ENCODE data around the gene A4GALT.

A4GALT gene

DNA sequence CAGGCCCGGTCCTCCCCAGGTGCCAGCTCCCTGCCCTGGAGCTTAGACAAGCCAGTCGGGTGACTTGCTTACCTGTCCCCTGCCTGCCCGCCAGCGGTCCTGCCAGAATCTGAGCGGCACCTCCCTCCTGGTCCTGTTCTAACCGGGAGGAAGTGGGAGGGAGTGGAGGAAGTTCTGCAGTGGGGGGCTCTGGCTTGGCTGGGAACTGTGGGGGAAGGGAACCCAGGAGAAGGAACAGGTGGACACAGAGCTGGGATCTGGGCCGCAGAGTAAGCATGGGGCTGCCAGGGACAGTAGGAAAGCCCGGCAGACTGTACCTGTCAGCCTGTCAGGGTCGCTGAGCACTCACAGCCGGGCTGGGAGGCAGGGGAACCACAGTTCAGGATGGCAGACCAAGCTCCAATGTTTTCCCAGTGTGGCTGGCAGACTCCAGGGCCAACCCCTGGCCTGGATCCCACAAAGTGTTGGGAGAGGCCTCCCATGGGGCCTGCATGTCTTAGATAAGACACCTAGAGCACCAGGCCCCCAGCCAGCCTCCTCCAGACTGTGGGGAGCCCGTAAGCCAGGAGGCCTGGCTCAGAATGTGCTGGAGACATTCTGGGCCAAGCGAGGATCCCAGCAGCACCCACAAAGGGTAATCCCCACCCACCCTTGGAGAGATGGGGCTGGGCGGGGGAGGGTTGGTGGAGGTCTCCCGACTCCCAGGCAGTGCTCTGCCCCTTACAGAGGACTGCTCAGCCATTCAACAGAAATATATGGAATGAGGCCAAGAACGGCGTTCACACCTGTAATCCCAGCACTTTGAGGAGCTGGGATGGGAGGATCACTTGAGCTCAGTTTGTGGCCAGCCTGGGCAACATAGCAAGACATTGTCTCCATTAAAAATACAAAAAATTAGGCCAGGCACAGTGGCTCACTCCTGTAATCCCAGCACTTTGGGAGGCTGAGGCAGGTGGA lies 73.8 kb downstream of the A4GALT start:
- DNase-seq, result no peak

GRCh38 chr22:42645938-42646568 lies 74.6 kb downstream of the A4GALT start:
- DNase-seq, result no peak

- DNase-seq, result no peak
Measured at GRCh38 chr22:42645341-42645937, 75.2 kb downstream of the A4GALT start.

GRCh38 chr22:42644422-42645340 lies 76.0 kb downstream of the A4GALT start:
- no peak for DNase-seq

GRCh38 chr22:42643634-42644421 lies 76.8 kb downstream of the A4GALT start:
- DNase-seq, result no peak

DNA sequence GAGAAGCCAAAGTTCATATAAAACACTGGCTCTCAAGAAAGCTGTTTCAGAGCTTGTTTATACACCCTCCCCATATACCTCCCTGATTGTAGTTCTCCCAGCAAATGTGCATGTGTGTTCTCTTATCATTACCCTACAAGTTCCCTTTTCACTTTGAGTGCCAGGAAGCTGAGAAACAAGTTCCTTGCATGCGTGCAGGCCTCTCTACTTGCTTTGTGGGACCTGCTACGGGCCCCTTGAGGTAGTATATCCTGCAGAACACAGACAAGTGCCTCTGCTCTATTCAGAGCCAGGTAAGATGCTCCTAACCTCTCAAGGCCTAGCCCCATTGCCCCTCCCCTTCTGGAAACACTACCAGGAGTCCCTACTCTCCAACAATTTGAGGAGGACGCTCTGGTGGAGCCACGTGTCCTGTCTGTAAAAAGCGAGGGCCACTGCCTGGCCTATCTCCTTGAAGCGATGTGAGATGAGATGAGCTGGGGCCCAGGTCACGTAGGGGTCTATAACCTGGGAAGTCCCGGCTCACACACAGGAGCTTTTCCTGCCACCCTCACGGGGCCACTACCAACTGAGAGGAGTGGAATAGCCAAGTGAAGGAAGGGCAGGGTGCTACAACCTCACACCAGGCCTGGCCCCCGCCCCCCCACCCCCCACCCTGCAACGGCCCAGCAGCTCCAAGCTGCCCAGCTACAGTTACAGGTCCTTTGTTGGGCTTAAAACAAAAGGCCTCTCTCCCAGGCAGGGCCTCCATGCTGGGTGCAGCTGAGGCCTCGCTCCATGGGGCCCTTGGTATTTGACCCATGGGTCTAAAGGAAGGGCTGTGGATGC lies 77.7 kb downstream of the A4GALT start:
- DNase-seq, result no peak

Measured in T-helper 2 cell (primary cell).